HepG2 (cell line): ENCODE data around the gene PRR27.

Experiments used
- ARNT ChIP-seq: fragments of 450-650 bp; IDR thresholded peaks from 2 replicates; pipeline ENCODE4 v1.6.1; 2017
- CEBPB ChIP-seq: IDR thresholded peaks from 2 replicates; pipeline ENCODE4 v1.6.1; 2011; ENCODE audit warnings: low read depth, low read length, improper control_type of control experiment, borderline replicate concordance
- CTCF ChIP-seq: sonication (generic); formaldehyde crosslinking; IDR thresholded peaks from 2 replicates; pipeline ENCODE4 v1.5.0; 2020; ENCODE audit warnings: mild to moderate bottlenecking, missing genetic modification reagents, moderate library complexity
- DZIP1 ChIP-seq: sonication (generic); formaldehyde crosslinking; IDR thresholded peaks from 2 replicates; pipeline ENCODE4 v1.5.0; 2020; ENCODE audit warnings: mild to moderate bottlenecking, missing genetic modification reagents
- ELK4 ChIP-seq: sonication (generic); formaldehyde crosslinking; IDR thresholded peaks from 2 replicates; pipeline ENCODE4 v1.9.0; 2021; ENCODE audit warnings: missing genetic modification reagents, borderline replicate concordance
- HMGA1 ChIP-seq: sonication (generic); formaldehyde crosslinking; conservative IDR thresholded peaks from 2 replicates; pipeline ENCODE4 v1.4.0; 2020; ENCODE audit warnings: missing genetic modification reagents
- NKX3-1 ChIP-seq: sonication (generic); formaldehyde crosslinking; IDR thresholded peaks from 2 replicates; pipeline ENCODE4 v1.5.0; 2020; ENCODE audit warnings: missing genetic modification reagents
- POLR2A ChIP-seq, 2 experiments: IDR thresholded peaks; 2 replicates each; pipeline ENCODE4 v1.6.1; 2011; ENCODE audit warnings: low read depth in 2 of 2, low read length in 2 of 2, mild to moderate bottlenecking in 1 of 2, moderate library complexity in 1 of 2; ENCODE audit not compliant: insufficient read depth in 1 of 2
- RAD21 ChIP-seq: fragments of 450-650 bp; formaldehyde crosslinking; IDR thresholded peaks from 2 replicates; pipeline ENCODE4 v1.5.0; 2020; ENCODE audit warnings: mild to moderate bottlenecking
- RFX3 ChIP-seq: IDR thresholded peaks from 2 replicates; pipeline ENCODE4 v1.6.1; 2016; ENCODE audit warnings: missing biosample characterization, missing genetic modification reagents
- ZGPAT ChIP-seq: IDR thresholded peaks from 2 replicates; pipeline ENCODE4 v1.6.1; 2016; ENCODE audit warnings: mild to moderate bottlenecking
- ZNF232 ChIP-seq: sonication (generic); formaldehyde crosslinking; IDR thresholded peaks from 2 replicates; pipeline ENCODE4 v1.4.0; 2020; ENCODE audit warnings: missing genetic modification reagents, borderline replicate concordance
- ZNF263 ChIP-seq: sonication (generic); formaldehyde crosslinking; IDR thresholded peaks from 2 replicates; pipeline ENCODE4 v1.4.0; 2020; ENCODE audit warnings: missing genetic modification reagents
- TF ChIP-seq, protein P1 (sequence below): sonication (generic); formaldehyde crosslinking; IDR thresholded peaks from 2 replicates; pipeline ENCODE4 v1.4.0; 2020; ENCODE audit warnings: missing genetic modification reagents

GRCh38 chr4:70151271-70151670 lies 2.8 kb upstream of the PRR27 start:
- no peak for TF ChIP-seq CTCF (CRISPR knock-in tag)
- no peak for TF ChIP-seq HMGA1 (CRISPR knock-in tag)
- TF ChIP-seq RFX3 (CRISPR knock-in tag) = no peak
- TF ChIP-seq ZNF263 (CRISPR knock-in tag) = no peak
- TF ChIP-seq CEBPB = no peak
- TF ChIP-seq, protein P1, sequence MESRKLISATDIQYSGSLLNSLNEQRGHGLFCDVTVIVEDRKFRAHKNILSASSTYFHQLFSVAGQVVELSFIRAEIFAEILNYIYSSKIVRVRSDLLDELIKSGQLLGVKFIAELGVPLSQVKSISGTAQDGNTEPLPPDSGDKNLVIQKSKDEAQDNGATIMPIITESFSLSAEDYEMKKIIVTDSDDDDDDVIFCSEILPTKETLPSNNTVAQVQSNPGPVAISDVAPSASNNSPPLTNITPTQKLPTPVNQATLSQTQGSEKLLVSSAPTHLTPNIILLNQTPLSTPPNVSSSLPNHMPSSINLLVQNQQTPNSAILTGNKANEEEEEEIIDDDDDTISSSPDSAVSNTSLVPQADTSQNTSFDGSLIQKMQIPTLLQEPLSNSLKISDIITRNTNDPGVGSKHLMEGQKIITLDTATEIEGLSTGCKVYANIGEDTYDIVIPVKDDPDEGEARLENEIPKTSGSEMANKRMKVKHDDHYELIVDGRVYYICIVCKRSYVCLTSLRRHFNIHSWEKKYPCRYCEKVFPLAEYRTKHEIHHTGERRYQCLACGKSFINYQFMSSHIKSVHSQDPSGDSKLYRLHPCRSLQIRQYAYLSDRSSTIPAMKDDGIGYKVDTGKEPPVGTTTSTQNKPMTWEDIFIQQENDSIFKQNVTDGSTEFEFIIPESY (CRISPR knock-in tag) = no peak
- TF ChIP-seq POLR2A (IDR thresholded peaks at IDR 0.05; ENCODE audit: insufficient read depth in 1 of 2, low read depth in 2 of 2, low read length in 2 of 2) = no peak
- no peak for TF ChIP-seq ZNF232 (CRISPR knock-in tag)
- TF ChIP-seq DZIP1 = no peak
- no peak for TF ChIP-seq ELK4 (CRISPR knock-in tag)
- no peak for TF ChIP-seq ARNT
- no peak for TF ChIP-seq ZGPAT (CRISPR knock-in tag)
- TF ChIP-seq RAD21 = no peak
- TF ChIP-seq NKX3-1 = no peak
